HFF-Myc (cell line): ENCODE data around the gene RUNX1.

Experiments used
- DNase-seq: peaks from one replicate; pipeline ENCODE4 v3.0.0-alpha.2; 2011; ENCODE audit warnings: low read depth; ENCODE audit errors: extremely low read depth
- H3K4me3 ChIP-seq: replicated peaks from 2 replicates; pipeline ENCODE4 v1.5.1; 2011; ENCODE audit warnings: low read depth, mild to moderate bottlenecking, control low read depth, low read length
- CTCF ChIP-seq: IDR thresholded peaks from 2 replicates; pipeline ENCODE4 v1.5.1; 2012; ENCODE audit warnings: mild to moderate bottlenecking, low read depth, low read length, control low read depth; ENCODE audit errors: missing control alignments

RUNX1 gene

GRCh38 chr21:34783815-34784214 lies 265.3 kb downstream of the RUNX1 start:
- TF ChIP-seq CTCF: no peak
- no peak for DNase-seq
- no peak overlapping the region for H3K4me3 ChIP-seq

- no peak for DNase-seq
- TF ChIP-seq CTCF: no peak
- H3K4me3 ChIP-seq: no peak overlapping the region
These were observed 266.4 kb downstream of the RUNX1 start for GRCh38 chr21:34782506-34783360.

- TF ChIP-seq CTCF: no peak
- DNase-seq: no peak
These were observed 267.6 kb downstream of the RUNX1 start for GRCh38 chr21:34781526-34781925.

GRCh38 chr21:34779860-34780259 lies 269.2 kb downstream of the RUNX1 start:
- DNase-seq: no peak
- TF ChIP-seq CTCF: no peak
- no peak overlapping the region for H3K4me3 ChIP-seq

More at GRCh38 chr21:34781526-34781925, 267.6 kb downstream of the RUNX1 start:
- no peak overlapping the region for H3K4me3 ChIP-seq

GRCh38 chr21:34775793-34776192 lies 273.3 kb downstream of the RUNX1 start:
- TF ChIP-seq CTCF: no peak
- DNase-seq: no peak

GRCh38 chr21:34774750-34775149 lies 274.4 kb downstream of the RUNX1 start:
- no peak for DNase-seq
- no peak for TF ChIP-seq CTCF
- H3K4me3 ChIP-seq: no peak overlapping the region

More at GRCh38 chr21:34775793-34776192, 273.3 kb downstream of the RUNX1 start:
- no peak overlapping the region for H3K4me3 ChIP-seq
